Transverse colon (tissue), 4 donors: ENCODE data around the gene MED13. TPM values are rescaled to one million over a fixed set of nuclear protein-coding genes. Genes with fewer than 3 reads are reported as not detected.
A peak's percentile ranks its signal among the peaks of the same experiment; 100 is the strongest.

Source experiments
- DNase-seq: peaks from one replicate; pipeline ENCODE4 v3.0.0-alpha.2; 2019
- H3K27ac ChIP-seq, 4 donors: fragments of 200-600 bp; sonication (generic); 2 replicates each; pipeline ENCODE4 v1.5.1; 2016 to 2018; ENCODE audit warnings: inconsistent platforms in 4 of 4
- H3K27me3 ChIP-seq: fragments of 200-600 bp; sonication (generic); 2 replicates; pipeline ENCODE4 v1.5.1; 2017; ENCODE audit warnings: inconsistent platforms
- H3K36me3 ChIP-seq, 4 donors: fragments of 200-600 bp; sonication (generic); 2 replicates each; pipeline ENCODE4 v1.5.1; 2017 to 2019; ENCODE audit warnings: inconsistent platforms in 4 of 4
- H3K4me1 ChIP-seq, 4 donors: fragments of 200-600 bp; sonication (generic); 2 replicates each; pipeline ENCODE4 v1.5.1; 2017 to 2020; ENCODE audit warnings: inconsistent platforms in 4 of 4
- H3K4me3 ChIP-seq, 4 donors: fragments of 200-600 bp; sonication (generic); 1 replicate in 1 of 4; 2 replicates in 3 of 4; pipeline versions ENCODE4 v1.5.1 to v1.6.1; 2017 to 2019; ENCODE audit warnings: inconsistent platforms in 4 of 4
- H3K9me3 ChIP-seq, 2 donors: fragments of 200-600 bp; sonication (generic); 2 replicates each; pipeline ENCODE4 v1.5.1; 2017 to 2019; ENCODE audit warnings: inconsistent platforms in 2 of 2
- EP300 ChIP-seq: sonication (generic); formaldehyde crosslinking; IDR thresholded peaks from one replicate; pipeline ENCODE4 v1.6.1; 2017; ENCODE audit warnings: antibody characterized with exemption, low read depth
- POLR2A ChIP-seq: fragments of 450-650 bp; IDR thresholded peaks from one replicate; pipeline ENCODE4 v1.6.1; 2016; ENCODE audit warnings: antibody characterized with exemption, mild to moderate bottlenecking, moderate library complexity
- POLR2AphosphoS5 ChIP-seq, 3 donors: sonication (generic); formaldehyde crosslinking; IDR thresholded peaks; one replicate each; pipeline ENCODE4 v1.6.1; 2016; ENCODE audit warnings: antibody characterized with exemption in 3 of 3
- WGBS, 2 donors: methylation state at CpG; one replicate each; pipeline ENCODE4 v1.1.5; 2018; ENCODE audit warnings: low coverage in 1 of 2; 5-methylcytosine and 5-hydroxymethylcytosine counted together
- in situ Hi-C, 4 donors: fragments of 200-750 bp; cut with MboI; loops; one replicate each; pipeline versions ENCODE4 v1.15.0 to v1.15.1; 2017; ENCODE audit warnings: low sequenced_read_pairs in 3 of 4, low pct_ligation_motif_present in 1 of 4, low pct_unique_long_range_greater_than_20kb in 1 of 4
- intact Hi-C: fragments of 100-400 bp; cut with DNase I; formaldehyde crosslinking; loops from one replicate; pipeline ENCODE4 v1.15.1; 2023; ENCODE audit warnings: low total_unique reads
- total RNA-seq, 4 donors: library from RNA; depleted of rRNA; stranded (reverse); fragments of >200 nt; gene quantifications; one replicate each; pipeline ENCODE4 v1.1.0, GENCODE V29; 2016
- TF ChIP-seq, protein P1 (sequence below), 5 experiments: fragments of 200-600 bp in 3 of 5; fragments of 450-650 bp in 2 of 5; sonication (generic) in 3 of 5; IDR thresholded peaks; 1 replicate in 2 of 5; 2 replicates in 3 of 5; pipeline ENCODE4 v1.5.1; 2016 to 2017; ENCODE audit warnings: antibody characterized with exemption in 5 of 5, inconsistent platforms in 3 of 5, mild to moderate bottlenecking in 2 of 5, moderate library complexity in 1 of 5

The MED13 gene
- total RNA-seq, 4 donors from 2014 or later: 75.0 to 131 (median 105) TPM

DNA sequence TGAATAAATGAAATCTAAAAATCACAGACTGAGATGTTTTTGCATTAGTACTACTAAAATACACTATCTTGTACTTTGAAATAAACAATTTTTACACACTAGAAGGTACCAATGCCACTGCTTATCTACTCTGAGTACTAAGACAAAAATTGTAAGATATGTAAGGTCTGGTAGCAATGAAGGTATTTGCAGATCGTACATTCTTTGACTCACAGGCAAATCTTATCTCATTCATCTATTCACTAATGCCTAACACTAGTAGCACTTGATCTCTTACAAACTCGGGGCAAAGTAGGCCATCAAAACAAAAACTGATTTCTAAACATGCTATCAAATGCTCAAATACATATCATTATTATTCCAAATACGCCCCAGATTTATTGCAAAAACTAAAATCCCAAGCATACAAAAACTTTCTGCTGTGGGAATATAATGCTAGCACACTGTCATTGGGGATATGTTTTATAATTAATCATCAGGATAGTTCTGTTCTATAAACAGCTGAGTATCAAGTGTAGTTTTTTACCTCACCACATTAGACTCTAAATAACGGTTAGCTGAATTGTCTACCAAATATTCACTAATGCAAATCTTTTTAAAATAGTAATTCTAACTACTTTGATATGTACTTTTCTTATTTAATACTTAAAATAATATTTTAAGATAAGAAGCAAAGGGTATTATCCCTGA is 68.0 kb downstream of the MED13 start:
- H3K4me3 ChIP-seq: no peak overlapping the region
- H3K4me1 ChIP-seq: peaks cover 0 to 15% (median 0%) of the 10 kb centered on the region in 4 donors
- H3K27ac ChIP-seq: peak overlapping the region in 2 of 4 donors; percentile 13 to 45
- 74 to 76% methylated on average over 4 of the region's 4 CpGs for WGBS, 2 donors
- in situ Hi-C loops: no loop called here
- no peak for TF ChIP-seq POLR2A
- TF ChIP-seq EP300: no peak
- TF ChIP-seq, protein P1, sequence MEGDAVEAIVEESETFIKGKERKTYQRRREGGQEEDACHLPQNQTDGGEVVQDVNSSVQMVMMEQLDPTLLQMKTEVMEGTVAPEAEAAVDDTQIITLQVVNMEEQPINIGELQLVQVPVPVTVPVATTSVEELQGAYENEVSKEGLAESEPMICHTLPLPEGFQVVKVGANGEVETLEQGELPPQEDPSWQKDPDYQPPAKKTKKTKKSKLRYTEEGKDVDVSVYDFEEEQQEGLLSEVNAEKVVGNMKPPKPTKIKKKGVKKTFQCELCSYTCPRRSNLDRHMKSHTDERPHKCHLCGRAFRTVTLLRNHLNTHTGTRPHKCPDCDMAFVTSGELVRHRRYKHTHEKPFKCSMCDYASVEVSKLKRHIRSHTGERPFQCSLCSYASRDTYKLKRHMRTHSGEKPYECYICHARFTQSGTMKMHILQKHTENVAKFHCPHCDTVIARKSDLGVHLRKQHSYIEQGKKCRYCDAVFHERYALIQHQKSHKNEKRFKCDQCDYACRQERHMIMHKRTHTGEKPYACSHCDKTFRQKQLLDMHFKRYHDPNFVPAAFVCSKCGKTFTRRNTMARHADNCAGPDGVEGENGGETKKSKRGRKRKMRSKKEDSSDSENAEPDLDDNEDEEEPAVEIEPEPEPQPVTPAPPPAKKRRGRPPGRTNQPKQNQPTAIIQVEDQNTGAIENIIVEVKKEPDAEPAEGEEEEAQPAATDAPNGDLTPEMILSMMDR (IDR thresholded peaks at IDR 0.05): no peak
- TF ChIP-seq POLR2AphosphoS5 (IDR thresholded peaks at IDR 0.05): no peak
- no peaks in the 10 kb centered on the region for H3K9me3 ChIP-seq
- intact Hi-C loops: no loop called here
- DNase-seq: no peak
- peaks cover 0 to 27% (median 8%) of the 10 kb centered on the region in 4 donors for H3K36me3 ChIP-seq
- H3K27me3 ChIP-seq: no peaks in the 10 kb centered on the region

DNA sequence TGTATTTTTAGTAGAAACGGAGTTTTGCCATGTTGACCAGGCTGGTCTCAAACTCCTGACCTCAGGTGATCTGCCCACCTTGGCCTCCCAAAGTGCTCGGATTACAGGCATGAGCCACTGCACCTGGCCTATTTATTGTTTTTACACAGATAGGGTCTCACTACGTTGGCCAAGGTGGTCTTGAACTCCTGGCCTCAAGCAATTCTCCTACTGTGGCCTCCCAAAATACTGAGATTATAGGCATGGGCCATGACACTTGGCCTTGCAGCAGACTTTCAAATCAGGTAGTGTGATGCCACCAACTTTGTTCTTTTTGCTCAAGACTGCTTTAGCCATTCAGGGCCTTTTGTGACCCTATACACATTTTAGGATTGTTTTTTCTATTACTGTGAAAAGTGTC is 75.6 kb downstream of the MED13 start:
- Histone ChIP-seq H3K9me3 (no peaks in the 10 kb centered on the region), H3K27ac (no peak overlapping the region), H3K36me3 (peaks cover 0 to 60% (median 17%) of the 10 kb centered on the region in 4 donors), H3K27me3 (no peaks in the 10 kb centered on the region), H3K4me3 (no peak overlapping the region), H3K4me1 (no peaks in the 10 kb centered on the region)
- 95 to 100% methylated on average over 1 to 3 of the region's 3 CpGs for WGBS, 2 donors
- in situ Hi-C loops (no loop called here), intact Hi-C loops (no loop called here)
- TF ChIP-seq EP300 (no peak), POLR2AphosphoS5 (IDR thresholded peaks at IDR 0.05) (no peak), POLR2A (no peak)
- TF ChIP-seq, protein P1 (IDR thresholded peaks at IDR 0.05): no peak
- DNase-seq: no peak

DNA sequence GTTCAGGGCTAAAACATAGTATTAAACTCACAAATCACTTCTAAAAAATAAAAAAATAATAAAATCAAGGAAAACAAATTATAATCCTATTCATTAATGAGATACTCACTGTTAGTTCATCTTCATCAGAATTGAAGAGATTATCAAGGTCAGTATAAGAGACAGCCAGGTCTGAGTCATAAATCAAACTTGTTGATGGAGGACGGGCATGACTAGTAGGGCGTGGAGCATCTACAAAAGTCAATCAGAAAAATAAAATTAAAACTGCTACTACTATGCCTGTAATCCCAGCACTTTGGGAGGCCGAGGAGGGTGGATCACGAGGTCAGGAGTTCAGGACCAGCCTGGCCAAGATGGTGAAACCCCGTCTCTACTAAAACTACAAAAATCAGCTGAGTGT is 78.2 kb downstream of the MED13 start:
- Histone ChIP-seq H3K36me3 (peaks cover 0 to 64% (median 25%) of the 10 kb centered on the region in 4 donors), H3K4me3 (no peak overlapping the region), H3K27me3 (no peaks in the 10 kb centered on the region), H3K4me1 (no peaks in the 10 kb centered on the region), H3K27ac (no peak overlapping the region), H3K9me3 (no peaks in the 10 kb centered on the region)
- no peak for TF ChIP-seq POLR2A
- TF ChIP-seq, protein P1 (IDR thresholded peaks at IDR 0.05): no peak
- no peak for TF ChIP-seq POLR2AphosphoS5 (IDR thresholded peaks at IDR 0.05)
- TF ChIP-seq EP300: no peak
- in situ Hi-C loops: no loop called here
- 84 to 86% methylated on average over 4 to 5 of the region's 5 CpGs for WGBS, 2 donors
- DNase-seq: no peak
- intact Hi-C loops: no loop called here

GRCh38 chr17:61984821-61985220 is 80.3 kb downstream of the MED13 start:
- Histone ChIP-seq H3K4me1 (no peaks in the 10 kb centered on the region), H3K27me3 (no peaks in the 10 kb centered on the region), H3K4me3 (no peak overlapping the region), H3K36me3 (peaks cover 0 to 56% (median 27%) of the 10 kb centered on the region in 4 donors), H3K9me3 (no peaks in the 10 kb centered on the region), H3K27ac (no peak overlapping the region)
- intact Hi-C loops: no loop called here
- DNase-seq: no peak
- WGBS, 2 donors: 68 to 78% methylated on average over 4 of the region's 4 CpGs
- in situ Hi-C loops: no loop called here
- no peak for TF ChIP-seq POLR2A
- no peak for TF ChIP-seq EP300
- TF ChIP-seq, protein P1 (IDR thresholded peaks at IDR 0.05): no peak
- no peak for TF ChIP-seq POLR2AphosphoS5 (IDR thresholded peaks at IDR 0.05)
